HG02678 (cell line): Measurements from ENCODE around the gene TMEM256.
A peak's percentile ranks its signal among the peaks of the same experiment; 100 is the strongest.

Source experiments
- ATAC-seq: cut with Tn5 transposase; IDR thresholded peaks from one replicate; pipeline ENCODE4 v1.9.1; 2021; ENCODE audit warnings: mild to moderate bottlenecking, moderate library complexity; ENCODE audit not compliant: unreplicated experiment

Gene TMEM256

DNA sequence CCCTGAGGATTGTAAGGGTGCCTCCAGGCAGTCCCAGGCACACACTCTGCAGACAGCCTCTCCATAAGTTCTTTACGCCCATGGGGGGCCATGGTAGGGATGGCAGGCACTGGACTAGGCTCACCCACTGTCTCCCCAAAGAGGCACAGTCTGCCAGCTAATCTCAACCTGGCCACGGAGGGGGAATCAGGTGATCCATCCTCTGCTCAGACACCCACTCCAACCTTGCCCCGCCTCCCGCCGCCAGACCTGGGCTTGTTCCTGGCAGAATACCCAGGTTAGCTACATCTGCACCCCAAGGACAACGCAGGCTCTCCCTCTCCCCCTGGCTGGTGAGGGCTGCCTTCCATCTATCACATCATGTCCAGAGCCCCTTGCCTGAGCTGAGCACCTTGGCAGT lies 5.0 kb upstream of the TMEM256 start:
- ATAC-seq = no peak

DNA sequence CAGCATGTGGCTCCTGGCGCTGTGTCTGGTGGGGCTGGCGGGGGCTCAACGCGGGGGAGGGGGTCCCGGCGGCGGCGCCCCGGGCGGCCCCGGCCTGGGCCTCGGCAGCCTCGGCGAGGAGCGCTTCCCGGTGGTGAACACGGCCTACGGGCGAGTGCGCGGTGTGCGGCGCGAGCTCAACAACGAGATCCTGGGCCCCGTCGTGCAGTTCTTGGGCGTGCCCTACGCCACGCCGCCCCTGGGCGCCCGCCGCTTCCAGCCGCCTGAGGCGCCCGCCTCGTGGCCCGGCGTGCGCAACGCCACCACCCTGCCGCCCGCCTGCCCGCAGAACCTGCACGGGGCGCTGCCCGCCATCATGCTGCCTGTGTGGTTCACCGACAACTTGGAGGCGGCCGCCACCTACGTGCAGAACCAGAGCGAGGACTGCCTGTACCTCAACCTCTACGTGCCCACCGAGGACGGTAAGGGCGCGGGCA lies 4.4 kb upstream of the TMEM256 start:
- ATAC-seq = no peak

GRCh38 chr17:7407485-7408251 lies 3.8 kb upstream of the TMEM256 start, which contains the start of gene NLGN2:
TSS of gene NLGN2 (plus strand) at chr17:7407845. CDS start at chr17:7408256, 411 bp downstream.
- no peak for ATAC-seq

- no peak for ATAC-seq
These were observed 3.2 kb upstream of the TMEM256 start for GRCh38 chr17:7407082-7407481.

GRCh38 chr17:7406235-7406825 lies 2.4 kb upstream of the TMEM256 start:
- ATAC-seq = no peak

GRCh38 chr17:7405350-7406234 lies 1.7 kb upstream of the TMEM256 start:
- ATAC-seq = no peak

- ATAC-seq = peak; percentile 9
These were observed 946 bp upstream of the TMEM256 start for GRCh38 chr17:7404737-7405349.

GRCh38 chr17:7403727-7403976 lies 245 bp downstream of the TMEM256 start:
- no peak for ATAC-seq

- no peak for ATAC-seq
These were observed 712 bp downstream of the TMEM256 start for GRCh38 chr17:7403043-7403726.

DNA sequence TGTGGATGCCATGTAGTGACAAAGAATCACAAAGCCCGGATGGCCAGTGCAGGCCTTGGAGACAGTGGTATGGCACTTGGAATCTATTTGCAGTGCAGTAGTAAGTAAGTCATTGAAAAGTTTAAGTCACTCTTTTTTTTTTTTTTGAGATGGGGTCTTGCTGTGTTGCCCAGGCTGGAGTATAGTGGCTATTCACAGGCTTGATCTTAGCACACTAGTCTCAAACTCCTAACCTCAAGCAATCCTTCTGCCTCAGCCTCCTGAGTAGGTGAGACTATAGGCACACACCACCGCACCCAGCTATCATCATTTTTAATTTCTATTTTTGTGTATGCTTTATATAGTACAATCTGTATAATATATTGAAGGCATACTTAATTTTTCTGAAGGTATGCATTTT lies 5.3 kb downstream of the TMEM256 start:
- ATAC-seq = no peak

DNA sequence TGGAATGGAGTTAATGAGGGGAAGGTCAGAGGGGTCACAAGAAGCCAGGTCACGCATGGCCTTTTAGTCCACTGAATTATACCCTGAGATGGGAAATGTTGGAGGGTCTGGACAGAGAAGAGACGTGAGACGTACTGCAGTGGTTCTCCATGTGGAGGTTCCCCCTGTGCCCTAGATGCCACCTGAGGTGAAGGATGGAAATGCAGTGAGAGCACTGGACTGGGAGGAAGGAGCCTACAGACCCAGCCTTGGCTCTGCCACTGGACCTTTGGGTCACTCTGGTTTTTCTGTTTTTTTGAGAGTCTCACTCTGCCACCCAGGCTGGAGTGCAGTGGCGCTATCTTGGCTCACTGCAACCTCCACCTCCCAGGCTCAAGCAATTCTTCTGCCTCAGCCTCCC lies 7.8 kb downstream of the TMEM256 start:
- no peak for ATAC-seq

GRCh38 chr17:7394452-7395191 lies 9.3 kb downstream of the TMEM256 start, which contains the start of gene PLSCR3:
TSS of gene PLSCR3 (minus strand) at chr17:7394525. CDS start at chr17:7394110, 415 bp downstream.
- ATAC-seq = peak; percentile 84

- ATAC-seq = peak; percentile 47
These were observed 10.1 kb downstream of the TMEM256 start for GRCh38 chr17:7393613-7394451.

DNA sequence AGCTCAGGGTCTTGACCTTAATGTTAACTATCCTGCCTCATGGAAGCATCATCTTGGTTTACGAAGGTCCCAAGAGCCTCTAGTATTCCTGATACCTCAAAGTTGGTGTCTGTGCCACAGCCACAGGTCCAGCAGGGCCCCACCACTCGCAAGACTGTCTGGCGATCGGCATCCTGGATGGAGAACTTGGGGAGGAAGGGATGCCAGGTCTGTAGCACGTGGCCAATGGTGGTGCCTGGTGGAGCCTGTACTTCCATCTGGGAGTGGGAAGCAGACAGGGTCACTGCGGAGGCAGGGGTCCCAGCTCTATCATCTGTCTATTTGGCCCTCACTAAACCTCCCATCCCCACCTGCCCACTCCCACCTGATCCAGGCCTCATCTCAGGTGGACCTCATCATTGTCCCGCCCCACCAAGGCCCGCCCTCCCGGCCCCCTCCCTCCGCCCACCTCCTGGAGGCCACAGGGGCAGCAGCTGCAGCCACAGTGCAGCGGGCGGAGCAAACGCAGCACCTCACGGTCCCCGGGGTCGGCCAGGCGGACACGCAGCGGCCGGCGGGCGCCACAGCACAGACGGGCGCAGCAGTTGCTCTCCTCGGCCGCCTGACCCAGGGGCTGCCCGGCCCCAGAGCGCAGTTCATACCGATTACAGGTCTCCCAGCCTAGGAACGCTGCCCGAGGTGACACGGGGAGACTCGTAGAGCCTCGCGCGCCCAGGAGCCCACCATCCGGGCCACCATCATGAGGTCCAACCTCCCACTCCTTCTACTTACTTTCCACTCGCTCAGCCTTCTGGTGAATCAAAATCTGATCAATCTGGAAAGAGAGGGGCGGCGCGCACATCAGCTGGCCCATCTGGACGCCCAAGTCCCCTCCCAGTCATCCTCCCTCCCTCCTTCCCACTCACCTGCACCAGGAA lies 10.9 kb downstream of the TMEM256 start:
- no peak for ATAC-seq

DNA sequence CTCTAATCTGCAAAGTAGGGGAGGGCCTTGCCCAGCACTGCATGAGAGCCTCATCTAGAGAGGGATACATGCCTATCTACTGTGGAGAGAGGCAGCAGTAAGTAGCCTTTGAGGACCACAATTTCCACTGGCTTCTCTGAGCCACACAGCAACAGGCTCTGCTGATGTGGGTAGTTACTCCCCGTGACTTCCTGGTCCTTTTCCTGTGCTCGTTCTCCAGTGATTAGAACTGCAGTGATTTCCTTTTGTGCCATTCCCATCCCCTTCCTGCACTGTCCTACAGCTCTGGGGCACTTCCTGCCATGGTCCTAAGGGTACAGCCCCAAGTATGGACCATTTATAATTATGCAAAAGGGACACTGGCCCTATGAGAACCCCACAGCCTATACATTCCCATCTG lies 12.6 kb downstream of the TMEM256 start:
- no peak for ATAC-seq

GRCh38 chr17:7389924-7390910 lies 13.7 kb downstream of the TMEM256 start:
- ATAC-seq = no peak

- ATAC-seq = no peak
These were observed 15.0 kb downstream of the TMEM256 start for GRCh38 chr17:7388856-7389255.
